GM19025 (cell line): ENCODE data around the gene BRIP1.
"Not testable (repeated sequence)": the region's sequence is repeated elsewhere in the genome, so short reads cannot be mapped to it uniquely, and the experiment has no call there.

ENCODE experiments used
- ATAC-seq: cut with Tn5 transposase; IDR thresholded peaks from one replicate; pipeline ENCODE4 v1.9.1; 2021; ENCODE audit warnings: mild to moderate bottlenecking, low read depth, moderate library complexity; ENCODE audit not compliant: unreplicated experiment

BRIP1 gene

GRCh38 chr17:61862975-61863800, at the start of gene BRIP1:
BRIP1 (minus strand) TSS chr17:61863528; CDS start chr17:61861539, 1,989 bp downstream.
- ATAC-seq: peak; percentile 90

GRCh38 chr17:61908292-61909037, 45.1 kb upstream of the BRIP1 start:
- no peak for ATAC-seq

GRCh38 chr17:61907361-61907760, 44.0 kb upstream of the BRIP1 start:
- no peak for ATAC-seq

- peak; percentile 89 for ATAC-seq
These were observed 40.9 kb upstream of the BRIP1 start for GRCh38 chr17:61904094-61904710.

GRCh38 chr17:61903251-61903650, 39.9 kb upstream of the BRIP1 start:
- no peak for ATAC-seq

GRCh38 chr17:61897548-61898180, 34.3 kb upstream of the BRIP1 start:
- ATAC-seq: no peak

GRCh38 chr17:61895391-61895790, 32.1 kb upstream of the BRIP1 start:
- ATAC-seq: no peak

GRCh38 chr17:61894310-61894709, 31.0 kb upstream of the BRIP1 start:
- not testable (repeated sequence) for ATAC-seq

GRCh38 chr17:61887733-61888132, 24.4 kb upstream of the BRIP1 start:
- ATAC-seq: not testable (repeated sequence)

GRCh38 chr17:61885865-61886264, 22.5 kb upstream of the BRIP1 start:
- ATAC-seq: not testable (repeated sequence)

- no peak for ATAC-seq
These were observed 21.5 kb upstream of the BRIP1 start for GRCh38 chr17:61884864-61885263.

GRCh38 chr17:61880589-61881102, 17.3 kb upstream of the BRIP1 start:
- ATAC-seq: no peak

GRCh38 chr17:61878984-61879612, 15.8 kb upstream of the BRIP1 start:
- ATAC-seq: no peak

- ATAC-seq: no peak
These were observed 15.2 kb upstream of the BRIP1 start for GRCh38 chr17:61878520-61878919.

- ATAC-seq: no peak
These were observed 14.5 kb upstream of the BRIP1 start for GRCh38 chr17:61877837-61878236.

- ATAC-seq: no peak
These were observed 12.5 kb upstream of the BRIP1 start for GRCh38 chr17:61875804-61876203.

GRCh38 chr17:61875285-61875684, 12.0 kb upstream of the BRIP1 start:
- ATAC-seq: no peak

GRCh38 chr17:61874075-61874474, 10.7 kb upstream of the BRIP1 start:
- no peak for ATAC-seq

GRCh38 chr17:61872099-61872498, 8.8 kb upstream of the BRIP1 start:
- ATAC-seq: no peak

- ATAC-seq: no peak
These were observed 5.8 kb upstream of the BRIP1 start for GRCh38 chr17:61869138-61869537.
